Islet precursor cell (in vitro differentiated cells): Measurements from ENCODE around the gene LTBP4.
"Not testable (repeated sequence)": the region's sequence is repeated elsewhere in the genome, so short reads cannot be mapped to it uniquely, and the experiment has no call there.

Source experiments
- DNase-seq: peaks from one replicate; pipeline ENCODE4 v3.0.0-alpha.2; 2018

LTBP4 gene

GRCh38 chr19:40633207-40633606 lies 32.0 kb downstream of the LTBP4 start:
- no peak for DNase-seq

- DNase-seq, result no peak
Measured at GRCh38 chr19:40638327-40638726, 37.2 kb downstream of the LTBP4 start.

GRCh38 chr19:40639638-40639982 lies 38.4 kb downstream of the LTBP4 start:
- DNase-seq, result no peak

GRCh38 chr19:40640744-40641143 lies 39.6 kb downstream of the LTBP4 start:
- DNase-seq, result no peak

GRCh38 chr19:40641281-40641680 lies 40.1 kb downstream of the LTBP4 start:
- no peak for DNase-seq

GRCh38 chr19:40642051-40642706 lies 41.0 kb downstream of the LTBP4 start:
- no peak for DNase-seq

GRCh38 chr19:40642757-40643305 lies 41.7 kb downstream of the LTBP4 start:
- DNase-seq, result no peak

GRCh38 chr19:40646743-40647254 lies 45.6 kb downstream of the LTBP4 start:
- no peak for DNase-seq

GRCh38 chr19:40649903-40650675 lies 48.9 kb downstream of the LTBP4 start:
- DNase-seq, result not testable (repeated sequence)

GRCh38 chr19:40650749-40651305 lies 49.7 kb downstream of the LTBP4 start:
- DNase-seq, result no peak

GRCh38 chr19:40652303-40652702 lies 51.1 kb downstream of the LTBP4 start:
- not testable (repeated sequence) for DNase-seq

GRCh38 chr19:40655684-40656083 lies 54.5 kb downstream of the LTBP4 start:
- not testable (repeated sequence) for DNase-seq

- DNase-seq, result no peak
Measured at GRCh38 chr19:40658031-40658430, 56.9 kb downstream of the LTBP4 start.

- DNase-seq, result no peak
Measured at GRCh38 chr19:40659116-40659515, 57.9 kb downstream of the LTBP4 start.

GRCh38 chr19:40659566-40659965 lies 58.4 kb downstream of the LTBP4 start:
- DNase-seq, result no peak

GRCh38 chr19:40661616-40662015 lies 60.4 kb downstream of the LTBP4 start:
- no peak for DNase-seq

GRCh38 chr19:40662925-40663694 lies 61.9 kb downstream of the LTBP4 start:
- peak; percentile 93 for DNase-seq

- peak; percentile 82 for DNase-seq
Measured at GRCh38 chr19:40663695-40664692, 62.8 kb downstream of the LTBP4 start.

GRCh38 chr19:40666803-40667438 lies 65.8 kb downstream of the LTBP4 start:
- DNase-seq, result peak; percentile 38

GRCh38 chr19:40667602-40668001 lies 66.4 kb downstream of the LTBP4 start:
- DNase-seq, result peak; percentile 47

GRCh38 chr19:40668991-40669614 lies 67.9 kb downstream of the LTBP4 start:
- no peak for DNase-seq
